Fibroblast of lung (primary cell): Measurements from ENCODE around the gene PLXNA2.

ENCODE experiments used
- EZH2 ChIP-seq: IDR thresholded peaks from 2 replicates; pipeline ENCODE4 v1.5.1; 2012; ENCODE audit warnings: low read length, control low read depth, mild to moderate bottlenecking; ENCODE audit errors: missing control alignments
- TF ChIP-seq, protein P1 (sequence below), 2 donors: IDR thresholded peaks in 1 of 2; conservative IDR thresholded peaks in 1 of 2; 1 replicate in 1 of 2; 2 replicates in 1 of 2; pipeline ENCODE4 v1.5.1; 2011 to 2012; ENCODE audit warnings: low read length in 2 of 2, control low read depth in 1 of 2, inconsistent platforms in 1 of 2, low read depth in 1 of 2, mild to moderate bottlenecking in 1 of 2

DNA sequence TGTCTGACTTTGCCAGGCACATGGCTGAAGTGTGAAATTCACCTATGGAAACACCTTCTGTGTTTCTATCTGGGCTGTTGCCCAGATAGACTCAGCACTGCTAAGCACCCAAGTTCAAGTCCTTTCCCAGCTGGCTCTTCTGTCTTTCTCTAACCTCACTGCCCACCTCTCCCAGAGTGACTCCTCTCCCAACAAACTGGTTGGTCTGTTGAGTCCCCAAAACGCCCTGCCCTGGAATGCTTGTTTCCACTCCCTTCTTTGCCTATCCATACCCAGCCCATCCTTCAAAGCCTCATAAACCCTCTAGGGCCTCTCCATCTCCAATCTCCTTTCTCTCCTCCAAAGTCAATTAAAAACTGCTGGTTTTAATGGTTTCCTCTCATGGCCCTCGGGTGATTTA, 15.6 kb downstream of the PLXNA2 start:
- TF ChIP-seq, protein P1, sequence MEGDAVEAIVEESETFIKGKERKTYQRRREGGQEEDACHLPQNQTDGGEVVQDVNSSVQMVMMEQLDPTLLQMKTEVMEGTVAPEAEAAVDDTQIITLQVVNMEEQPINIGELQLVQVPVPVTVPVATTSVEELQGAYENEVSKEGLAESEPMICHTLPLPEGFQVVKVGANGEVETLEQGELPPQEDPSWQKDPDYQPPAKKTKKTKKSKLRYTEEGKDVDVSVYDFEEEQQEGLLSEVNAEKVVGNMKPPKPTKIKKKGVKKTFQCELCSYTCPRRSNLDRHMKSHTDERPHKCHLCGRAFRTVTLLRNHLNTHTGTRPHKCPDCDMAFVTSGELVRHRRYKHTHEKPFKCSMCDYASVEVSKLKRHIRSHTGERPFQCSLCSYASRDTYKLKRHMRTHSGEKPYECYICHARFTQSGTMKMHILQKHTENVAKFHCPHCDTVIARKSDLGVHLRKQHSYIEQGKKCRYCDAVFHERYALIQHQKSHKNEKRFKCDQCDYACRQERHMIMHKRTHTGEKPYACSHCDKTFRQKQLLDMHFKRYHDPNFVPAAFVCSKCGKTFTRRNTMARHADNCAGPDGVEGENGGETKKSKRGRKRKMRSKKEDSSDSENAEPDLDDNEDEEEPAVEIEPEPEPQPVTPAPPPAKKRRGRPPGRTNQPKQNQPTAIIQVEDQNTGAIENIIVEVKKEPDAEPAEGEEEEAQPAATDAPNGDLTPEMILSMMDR (conservative IDR thresholded peaks at IDR 0.05 in 1 of 2, IDR thresholded peaks at IDR 0.05 in 1 of 2; ENCODE audit: low read depth in 1 of 2, low read length in 2 of 2) = no peak
- TF ChIP-seq EZH2 = no peak
